HepG2 (cell line): ENCODE data around the gene METAP1. TPM values are rescaled to one million over a fixed set of nuclear protein-coding genes. Genes with fewer than 3 reads are reported as not detected.
A peak's percentile ranks its signal among the peaks of the same experiment; 100 is the strongest.

ENCODE experiments used
- ATAC-seq: fragments of 200-7000 bp; cut with Tn5 transposase; 3 replicates; pipeline ENCODE4 v1.9.1; 2020; ENCODE audit warnings: mild to moderate bottlenecking, moderate library complexity
- Bru-seq: library from RNA; stranded (reverse); fragments of 400-500 nt; gene quantifications from one replicate; lab custom pipeline; 2021; lab: Mats Ljungman, UMichigan
- BruChase-seq, 2 experiments: library from RNA; stranded (reverse); fragments of 400-500 nt; gene quantifications; one replicate each; lab custom pipeline; 2021; lab: Mats Ljungman, UMichigan
- BruUV-seq: library from RNA; stranded (reverse); fragments of 400-500 nt; replicated peaks from 2 replicates; lab custom pipeline; 2021; lab: Mats Ljungman, UMichigan
- CTCF ChIA-PET: fragments of 300-600 bp; formaldehyde crosslinking; extraction: SDS; loops from one replicate; lab custom pipeline; 2021; ENCODE audit warnings: low total read pairs, inconsistent platforms, low intra/inter-chr PET ratio; lab: Yijun Ruan, JAX
- POLR2A ChIA-PET: fragments of 350-600 bp; sonication (Branson Sonifier 250); formaldehyde crosslinking; loops from one replicate; lab custom pipeline; 2020; ENCODE audit warnings: antibody characterized with exemption, inconsistent platforms; lab: Yijun Ruan, JAX
- DNase-seq: peaks from one replicate; pipeline ENCODE4 v3.0.0-alpha.2; 2015; ENCODE audit warnings: low spot score
- FAIRE-seq: peaks from 3 replicates; lab custom pipeline; 2011; peaks lifted over from hg19 to GRCh38; lab: Jason Lieb, UNC
- H2AFZ ChIP-seq: one replicate; pipeline ENCODE4 v1.6.1; 2011; ENCODE audit warnings: low read length, inconsistent platforms
- H3K27ac ChIP-seq: fragments of 300-600 bp; 3 replicates; pipeline ENCODE4 v1.8.0; 2011; ENCODE audit warnings: mixed run types, mild to moderate bottlenecking, mixed read lengths, low read length, inconsistent platforms; ENCODE audit not compliant: insufficient read depth; ENCODE audit errors: extremely low read length
- H3K27me3 ChIP-seq, 2 experiments: fragments of 200-600 bp in 1 of 2; 2 replicates in 1 of 2; 3 replicates in 1 of 2; pipeline versions ENCODE4 v1.6.0 to v1.8.0; 2011; ENCODE audit warnings: low read length in 2 of 2, mild to moderate bottlenecking in 2 of 2, moderate library complexity in 2 of 2, inconsistent platforms in 1 of 2; ENCODE audit not compliant: insufficient read depth in 2 of 2, control insufficient read depth in 1 of 2
- H3K36me3 ChIP-seq, 2 experiments: fragments of 200-600 bp in 1 of 2; replicated peaks in 1 of 2; 2 replicates in 1 of 2; 3 replicates in 1 of 2; pipeline versions ENCODE4 v1.5.1 to v1.8.0; 2011; ENCODE audit warnings: low read length in 2 of 2, inconsistent platforms in 1 of 2; ENCODE audit not compliant: insufficient read depth in 2 of 2, control insufficient read depth in 1 of 2
- H3K4me1 ChIP-seq: 2 replicates; pipeline ENCODE4 v1.5.1; 2012; ENCODE audit warnings: low read length, inconsistent platforms; ENCODE audit not compliant: insufficient read depth
- H3K4me2 ChIP-seq: 2 replicates; pipeline ENCODE4 v1.6.0; 2011; ENCODE audit warnings: low read depth, low read length, inconsistent platforms
- H3K4me3 ChIP-seq, 3 experiments: fragments of 200-600 bp in 1 of 3; sonication (generic), shearing (Covaris generic) in 1 of 3; replicated peaks in 1 of 3; 2 replicates each; pipeline ENCODE4 v1.5.1; 2011 to 2016; ENCODE audit warnings: low read length in 3 of 3, inconsistent platforms in 2 of 3, low read depth in 2 of 3, mild to moderate bottlenecking in 2 of 3, control low read depth in 1 of 3, mixed read lengths in 1 of 3; ENCODE audit not compliant: insufficient read depth in 1 of 3
- H3K79me2 ChIP-seq: one replicate; pipeline ENCODE4 v1.6.1; 2011; ENCODE audit warnings: low read length, inconsistent platforms; ENCODE audit not compliant: insufficient read depth
- H3K9ac ChIP-seq: 2 replicates; pipeline ENCODE4 v1.6.0; 2011; ENCODE audit warnings: mild to moderate bottlenecking, low read depth, low read length, inconsistent platforms; ENCODE audit not compliant: insufficient read depth
- H3K9me3 ChIP-seq: 2 replicates; pipeline ENCODE4 v1.5.1; 2012; ENCODE audit warnings: mild to moderate bottlenecking, low read length
- H4K20me1 ChIP-seq: 2 replicates; pipeline ENCODE4 v1.6.0; 2011; ENCODE audit warnings: inconsistent platforms, mild to moderate bottlenecking, low read length, moderate library complexity; ENCODE audit not compliant: insufficient read depth
- ASH2L ChIP-seq: fragments of 300-600, 200-600 bp; sonication (generic); IDR thresholded peaks from 2 replicates; pipeline ENCODE4 v1.7.0; 2017; ENCODE audit warnings: low read depth, mild to moderate bottlenecking, moderate library complexity, mixed read lengths, low read length; ENCODE audit not compliant: insufficient read length
- HNRNPK ChIP-seq: fragments of 200-400 bp; formaldehyde crosslinking; IDR thresholded peaks from 2 replicates; pipeline ENCODE4 v1.6.1; 2018; ENCODE audit warnings: low read length, low read depth, moderate library complexity, mild to moderate bottlenecking; ENCODE audit not compliant: poor library complexity, severe bottlenecking
- HOXA5 ChIP-seq: sonication (generic); formaldehyde crosslinking; IDR thresholded peaks from 2 replicates; pipeline ENCODE4 v1.4.0; 2020; ENCODE audit warnings: missing genetic modification reagents
- NCOA1 ChIP-seq: sonication (generic); formaldehyde crosslinking; IDR thresholded peaks from 2 replicates; pipeline ENCODE4 v1.9.0; 2021; ENCODE audit warnings: missing genetic modification reagents
- SIN3A ChIP-seq: IDR thresholded peaks from 2 replicates; pipeline ENCODE4 v1.6.1; 2011; ENCODE audit warnings: low read depth, mild to moderate bottlenecking, control low read depth, low read length, borderline replicate concordance
- SRSF4 ChIP-seq: fragments of 200-400 bp; formaldehyde crosslinking; IDR thresholded peaks from one replicate; pipeline ENCODE4 v1.6.1; 2018; ENCODE audit warnings: mild to moderate bottlenecking, low read depth, low read length, moderate library complexity; ENCODE audit not compliant: poor library complexity, severe bottlenecking
- STAG1 ChIP-seq: sonication (generic); formaldehyde crosslinking; IDR thresholded peaks from 2 replicates; pipeline ENCODE4 v1.4.0; 2020; ENCODE audit warnings: missing genetic modification reagents
- ZMYM3 ChIP-seq: sonication (generic); formaldehyde crosslinking; IDR thresholded peaks from 2 replicates; pipeline ENCODE4 v1.5.1; 2020; ENCODE audit warnings: mild to moderate bottlenecking, missing genetic modification reagents
- ZNF550 ChIP-seq: sonication (generic); formaldehyde crosslinking; IDR thresholded peaks from 2 replicates; pipeline ENCODE4 v1.4.0; 2020; ENCODE audit warnings: mild to moderate bottlenecking, missing genetic modification reagents, borderline replicate concordance
- ZNF792 ChIP-seq: IDR thresholded peaks from 2 replicates; pipeline ENCODE4 v1.6.1; 2016
- WGBS: methylation state at CpG from one replicate; pipeline ENCODE4 v1.1.6; 2017; ENCODE audit warnings: low lambda C conversion rate; 5-methylcytosine and 5-hydroxymethylcytosine counted together
- in situ Hi-C: cut with HindIII; loops from 2 replicates; pipeline ENCODE4 v1.10.0; 2017; ENCODE audit warnings: low pct_unique_long_range_greater_than_20kb; ENCODE audit not compliant: extremely low pct_ligation_motif_present
- intact Hi-C: fragments of 100-400 bp; cut with micrococcal nuclease; formaldehyde crosslinking; loops from one replicate; pipeline ENCODE4 v1.10.0; 2022; ENCODE audit not compliant: unreplicated experiment
- long read RNA-seq, 2 experiments: library from RNA in 1 of 2; library from polyadenylated mRNA in 1 of 2; stranded (forward) in 1 of 2; unstranded in 1 of 2; transcript quantifications; one replicate each; pipeline ENCODE4 v2.0.0, GENCODE V29; 2019 to 2022
- polyA minus RNA-seq, 3 experiments: library from RNA; depleted of rRNA, polyadenylated mRNA; stranded (reverse); fragments of >200 nt; gene quantifications; 2 replicates each; pipeline ENCODE4 v1.2.3, GENCODE V29; 2011; ENCODE audit warnings: low replicate concordance in 1 of 3
- polyA plus RNA-seq, 8 experiments: library from polyadenylated mRNA; depleted of rRNA in 3 of 8; stranded (reverse) in 7 of 8; unstranded in 1 of 8; fragments of >200 nt; fragmentation: Illumina TruSeq in 4 of 8; extraction: Trizol in 4 of 8; gene quantifications; 2 replicates each; pipeline versions ENCODE4 v1.2.1 to v1.2.3, GENCODE V29; 2011 to 2016; ENCODE audit warnings: low read depth in 4 of 8, missing spikeins in 1 of 8, mixed read lengths in 1 of 8; ENCODE audit not compliant: insufficient read depth in 1 of 8
- total RNA-seq, 5 experiments: library from RNA; depleted of rRNA; stranded (reverse); fragments of >200 nt; fragmentation: Illumina TruSeq; extraction: Trizol; gene quantifications; 2 replicates each; pipeline ENCODE4 v1.2.3, GENCODE V29; 2016; ENCODE audit warnings: low read depth in 1 of 5
- TF ChIP-seq, protein P1 (sequence below): sonication (generic); formaldehyde crosslinking; IDR thresholded peaks from 2 replicates; pipeline ENCODE4 v1.4.0; 2020; ENCODE audit warnings: missing genetic modification reagents
- TF ChIP-seq, protein P2 (sequence below): sonication (generic); formaldehyde crosslinking; IDR thresholded peaks from 2 replicates; pipeline ENCODE4 v1.5.1; 2020; ENCODE audit warnings: mild to moderate bottlenecking, moderate library complexity, missing genetic modification reagents

METAP1 gene
- 44.9 and 64.9 TPM in 2 replicates for total RNA-seq (2016; rRNA removed; fragmentation: Illumina TruSeq; extraction: Trizol)
- total RNA-seq (2016; cell fraction: cytosol; rRNA removed; fragmentation: Illumina TruSeq; extraction: Trizol; ENCODE audit: low read depth) = 8.5 and 8.7 TPM in 2 replicates
- 45.2 and 57.5 TPM in 2 replicates for total RNA-seq (2016; cell fraction: insoluble cytoplasmic fraction; rRNA removed; fragmentation: Illumina TruSeq; extraction: Trizol)
- 25.3 and 33.1 TPM in 2 replicates for total RNA-seq (2016; cell fraction: membrane; rRNA removed; fragmentation: Illumina TruSeq; extraction: Trizol)
- total RNA-seq (2016; cell fraction: nucleus; rRNA removed; fragmentation: Illumina TruSeq; extraction: Trizol) = 45.5 and 49.9 TPM in 2 replicates
- 39.1 and 53.5 TPM in 2 replicates for polyA plus RNA-seq (2011; rRNA removed)
- 34.1 and 44.5 TPM in 2 replicates for polyA plus RNA-seq (2011; cell fraction: cytosol; rRNA removed)
- 33.0 and 39.6 TPM in 2 replicates for polyA plus RNA-seq (2011; cell fraction: nucleus; rRNA removed)
- 72.1 and 96.8 TPM in 2 replicates for polyA plus RNA-seq (2012)
- 5.6 and 11.0 TPM in 2 replicates for polyA plus RNA-seq (2016; cell fraction: cytosol; fragmentation: Illumina TruSeq; extraction: Trizol; ENCODE audit: low read depth)
- 71.3 and 71.6 TPM in 2 replicates for polyA plus RNA-seq (2016; cell fraction: insoluble cytoplasmic fraction; fragmentation: Illumina TruSeq; extraction: Trizol; ENCODE audit: low read depth)
- polyA plus RNA-seq (2016; cell fraction: membrane; fragmentation: Illumina TruSeq; extraction: Trizol; ENCODE audit: low read depth) = 21.0 and 26.3 TPM in 2 replicates
- 63.4 and 65.6 TPM in 2 replicates for polyA plus RNA-seq (2016; cell fraction: nucleus; fragmentation: Illumina TruSeq; extraction: Trizol; ENCODE audit: insufficient read depth, low read depth)
- polyA minus RNA-seq (2011; rRNA and poly(A)+ RNA removed; ENCODE audit: low replicate concordance) = 59.9 and 94.0 TPM in 2 replicates
- polyA minus RNA-seq (2011; cell fraction: cytosol; rRNA and poly(A)+ RNA removed) = 41.7 and 52.1 TPM in 2 replicates
- 85.4 and 89.1 TPM in 2 replicates for polyA minus RNA-seq (2011; cell fraction: nucleus; rRNA and poly(A)+ RNA removed)
- Bru-seq, nascent RNA = percentile 91 among the genes with signal in this experiment
- percentile 81 among the genes with signal in this experiment for BruChase-seq, experiment 1, labeled RNA remaining after a 6-hour chase
- percentile 85 among the genes with signal in this experiment for BruChase-seq, experiment 2, labeled RNA remaining after a 2-hour chase
- long read RNA-seq, experiment 1, transcript METAP1-201 (11 exons, 2,791 nt) = major isoform, 47 of 58 reads
- long read RNA-seq, experiment 1, partial matches to known transcripts = 6 of 58 reads
- long read RNA-seq, experiment 1, other reads (novel, unspliced or antisense) = 5 of 58 reads
- long read RNA-seq, experiment 2, transcript METAP1-201 (11 exons, 2,791 nt) = major isoform, 47 of 98 reads
- long read RNA-seq, experiment 2, partial matches to known transcripts = 42 of 98 reads
- long read RNA-seq, experiment 2, other reads (novel, unspliced or antisense) = 8 of 98 reads

DNA sequence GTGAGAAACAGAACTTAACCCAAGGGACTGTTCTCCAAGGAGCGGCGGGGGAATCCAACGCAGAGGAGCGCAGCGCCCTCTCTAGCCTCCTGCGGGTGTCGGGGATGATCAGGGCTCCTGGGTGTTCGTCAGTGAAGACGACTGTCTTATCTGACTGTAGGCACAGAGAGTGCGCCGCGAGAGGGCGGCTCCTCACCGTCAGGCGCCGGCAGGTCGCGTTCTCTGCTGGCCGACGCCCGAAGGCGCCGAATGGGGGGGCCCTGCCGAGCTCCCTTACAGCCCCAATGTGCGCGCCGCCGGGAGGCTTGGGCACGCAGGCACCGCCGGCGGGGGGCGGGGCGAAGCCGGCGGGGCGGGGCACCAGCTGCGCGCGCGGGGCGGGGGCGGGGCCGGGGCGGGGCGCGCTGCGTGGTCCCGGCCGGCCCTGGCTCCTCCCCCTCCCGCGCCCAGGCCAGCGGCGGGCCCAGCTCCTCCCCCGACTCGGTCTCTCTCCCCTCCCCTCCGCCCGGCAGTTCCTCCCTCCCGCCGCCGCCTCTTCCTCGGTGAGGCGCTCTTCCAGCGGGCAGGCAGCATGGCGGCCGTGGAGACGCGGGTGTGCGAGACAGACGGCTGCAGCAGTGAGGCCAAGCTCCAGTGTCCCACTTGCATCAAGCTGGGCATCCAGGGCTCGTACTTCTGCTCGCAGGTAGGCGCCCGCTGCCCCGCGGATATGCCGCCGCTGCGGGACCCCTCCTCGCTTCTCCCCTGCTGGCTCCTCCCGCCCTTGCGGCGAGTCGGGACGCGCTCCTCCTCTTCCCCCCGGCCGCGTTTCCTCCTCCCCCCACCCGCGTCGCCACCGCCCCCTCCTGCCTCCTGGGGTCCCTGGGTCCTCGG is at the start of gene METAP1:
Gene METAP1 (plus strand): TSS at position 539 of the 873 bp plus-strand sequence. CDS start 33 bp downstream, at position 572.
- Histone ChIP-seq H3K4me1 (peaks cover 35% of the 10 kb centered on the region), H3K4me2 (peak within 1 kb of the TSS; percentile 96), H3K9me3 (no peaks in the 10 kb centered on the region), H3K79me2 (peaks cover 43% of the 10 kb centered on the region), H3K4me3 (peak within 1 kb of the TSS; percentile 86 to 98 (median 90)), H3K9ac (peak within 1 kb of the TSS; percentile 87), H3K36me3 (no peaks in the 10 kb centered on the region), H3K27ac (peak within 1 kb of the TSS; percentile 88), H4K20me1 (peaks cover 30% of the 10 kb centered on the region), H3K27me3 (no peaks in the 10 kb centered on the region; a peak in 1 of 5 replicates), H2AFZ (peak within 1 kb of the TSS; percentile 74)
- peak; percentile 91 for ATAC-seq
- CTCF ChIA-PET = interaction anchor here (0.9 to 3.2 kb wide), 2 partner anchors 61 to 410 kb away, joined by 3 to 22 read pairs; no protein-coding TSS in a partner anchor
- peak; percentile 63 for FAIRE-seq
- BruUV-seq = no TSS peak
- in situ Hi-C loops (loop anchor here (5.0 kb wide), 1 partner anchor 52 kb away; no protein-coding TSS in a partner anchor), intact Hi-C loops (loop anchor here (1.0 to 2.0 kb wide), 7 partner anchors 18 to 468 kb away; partner anchors contain the start of gene EIF4E)
- peak; percentile 93 for DNase-seq
- POLR2A ChIA-PET = interaction anchor here (0.6 to 3.1 kb wide), 17 partner anchors 9 to 408 kb away, joined by 3 to 31 read pairs (median 4); partner anchors contain the start of genes ADH4, ADH5, ADH6 and EIF4E
- 0% methylated on average over 11 of the region's 94 CpGs for WGBS
- TF ChIP-seq HOXA5 (CRISPR knock-in tag) = no peak
- TF ChIP-seq NCOA1 (CRISPR knock-in tag) = peak; percentile 91
- no peak for TF ChIP-seq SRSF4
- peak; percentile 58 for TF ChIP-seq HNRNPK
- TF ChIP-seq, protein P1, sequence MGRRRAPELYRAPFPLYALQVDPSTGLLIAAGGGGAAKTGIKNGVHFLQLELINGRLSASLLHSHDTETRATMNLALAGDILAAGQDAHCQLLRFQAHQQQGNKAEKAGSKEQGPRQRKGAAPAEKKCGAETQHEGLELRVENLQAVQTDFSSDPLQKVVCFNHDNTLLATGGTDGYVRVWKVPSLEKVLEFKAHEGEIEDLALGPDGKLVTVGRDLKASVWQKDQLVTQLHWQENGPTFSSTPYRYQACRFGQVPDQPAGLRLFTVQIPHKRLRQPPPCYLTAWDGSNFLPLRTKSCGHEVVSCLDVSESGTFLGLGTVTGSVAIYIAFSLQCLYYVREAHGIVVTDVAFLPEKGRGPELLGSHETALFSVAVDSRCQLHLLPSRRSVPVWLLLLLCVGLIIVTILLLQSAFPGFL = no peak
- peak; percentile 83; the same call in 1 of the 2 replicates for TF ChIP-seq ZNF792 (CRISPR knock-in tag)
- TF ChIP-seq STAG1 (CRISPR knock-in tag) = peak; percentile 92
- no peak; the same call in 1 of the 2 replicates for TF ChIP-seq ZMYM3
- TF ChIP-seq ZNF550 (CRISPR knock-in tag) = no peak
- peak; percentile 64; the same call in 1 of the 2 replicates for TF ChIP-seq SIN3A
- peak; percentile 71 for TF ChIP-seq ASH2L
- TF ChIP-seq, protein P2, sequence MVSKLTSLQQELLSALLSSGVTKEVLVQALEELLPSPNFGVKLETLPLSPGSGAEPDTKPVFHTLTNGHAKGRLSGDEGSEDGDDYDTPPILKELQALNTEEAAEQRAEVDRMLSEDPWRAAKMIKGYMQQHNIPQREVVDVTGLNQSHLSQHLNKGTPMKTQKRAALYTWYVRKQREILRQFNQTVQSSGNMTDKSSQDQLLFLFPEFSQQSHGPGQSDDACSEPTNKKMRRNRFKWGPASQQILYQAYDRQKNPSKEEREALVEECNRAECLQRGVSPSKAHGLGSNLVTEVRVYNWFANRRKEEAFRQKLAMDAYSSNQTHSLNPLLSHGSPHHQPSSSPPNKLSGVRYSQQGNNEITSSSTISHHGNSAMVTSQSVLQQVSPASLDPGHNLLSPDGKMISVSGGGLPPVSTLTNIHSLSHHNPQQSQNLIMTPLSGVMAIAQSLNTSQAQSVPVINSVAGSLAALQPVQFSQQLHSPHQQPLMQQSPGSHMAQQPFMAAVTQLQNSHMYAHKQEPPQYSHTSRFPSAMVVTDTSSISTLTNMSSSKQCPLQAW = peak; percentile 92
